Non-pigmented ciliary epithelial cell (primary cell): ENCODE results near the gene TRIM71.
"Not testable (repeated sequence)": the region's sequence is repeated elsewhere in the genome, so short reads cannot be mapped to it uniquely, and the experiment has no call there.

Experiments used
- DNase-seq: peaks from one replicate; pipeline ENCODE4 v3.0.0-alpha.2; 2010; ENCODE audit warnings: low read depth

TRIM71 gene

GRCh38 chr3:32842987-32843386 is 25.2 kb downstream of the TRIM71 start:
- DNase-seq = no peak

GRCh38 chr3:32843510-32844321 is 25.9 kb downstream of the TRIM71 start:
- DNase-seq = no peak

GRCh38 chr3:32844322-32844654 is 26.5 kb downstream of the TRIM71 start:
- DNase-seq = no peak

- DNase-seq = no peak
Measured at GRCh38 chr3:32844914-32845313, 27.1 kb downstream of the TRIM71 start.

- not testable (repeated sequence) for DNase-seq
Measured at GRCh38 chr3:32845546-32845945, 27.7 kb downstream of the TRIM71 start.

GRCh38 chr3:32847045-32847444 is 29.2 kb downstream of the TRIM71 start:
- not testable (repeated sequence) for DNase-seq

GRCh38 chr3:32847528-32847927 is 29.7 kb downstream of the TRIM71 start:
- no peak for DNase-seq

GRCh38 chr3:32848215-32848614 is 30.4 kb downstream of the TRIM71 start:
- no peak for DNase-seq

- no peak for DNase-seq
Measured at GRCh38 chr3:32849046-32849445, 31.2 kb downstream of the TRIM71 start.

GRCh38 chr3:32850226-32850625 is 32.4 kb downstream of the TRIM71 start:
- DNase-seq = no peak

GRCh38 chr3:32850636-32851035 is 32.8 kb downstream of the TRIM71 start:
- DNase-seq = no peak

GRCh38 chr3:32852146-32852545 is 34.3 kb downstream of the TRIM71 start:
- DNase-seq = no peak

GRCh38 chr3:32855350-32855953 is 37.7 kb downstream of the TRIM71 start:
- no peak for DNase-seq

- no peak for DNase-seq
Measured at GRCh38 chr3:32856355-32856889, 38.6 kb downstream of the TRIM71 start.

- no peak for DNase-seq
Measured at GRCh38 chr3:32856901-32857507, 39.2 kb downstream of the TRIM71 start.

GRCh38 chr3:32857921-32858320 is 40.1 kb downstream of the TRIM71 start:
- DNase-seq = no peak

GRCh38 chr3:32859604-32860237 is 41.9 kb downstream of the TRIM71 start:
- no peak for DNase-seq

- DNase-seq = no peak
Measured at GRCh38 chr3:32860499-32860898, 42.7 kb downstream of the TRIM71 start.

GRCh38 chr3:32861681-32862080 is 43.9 kb downstream of the TRIM71 start:
- no peak for DNase-seq

- DNase-seq = no peak
Measured at GRCh38 chr3:32862247-32862935, 44.6 kb downstream of the TRIM71 start.

- no peak for DNase-seq
Measured at GRCh38 chr3:32862936-32863487, 45.2 kb downstream of the TRIM71 start.

- DNase-seq = no peak
Measured at GRCh38 chr3:32865383-32865782, 47.6 kb downstream of the TRIM71 start.
